Measurements from ENCODE around the gene AMZ1.
A peak's percentile ranks its signal among the peaks of the same experiment; 100 is the strongest.
"Not testable (repeated sequence)": the region's sequence is repeated elsewhere in the genome, so short reads cannot be mapped to it uniquely, and the experiment has no call there.

The AMZ1 gene

GRCh38 chr7:2691932-2692439, 4.0 kb downstream of the AMZ1 start:
- DNase-seq (ENCODE audit: low spot score): not testable (repeated sequence)

- no peak for DNase-seq (ENCODE audit: low spot score)
Observed at GRCh38 chr7:2692543-2692942, 4.5 kb downstream of the AMZ1 start.

GRCh38 chr7:2693420-2694121, 5.6 kb downstream of the AMZ1 start:
- DNase-seq (ENCODE audit: low spot score): not testable (repeated sequence)

- DNase-seq (ENCODE audit: low spot score): not testable (repeated sequence)
Observed at GRCh38 chr7:2694122-2694436, 6.1 kb downstream of the AMZ1 start.

- no peak for DNase-seq (ENCODE audit: low spot score)
Observed at GRCh38 chr7:2698581-2699288, 10.7 kb downstream of the AMZ1 start.

- no peak for DNase-seq (ENCODE audit: low spot score)
Observed at GRCh38 chr7:2699289-2699620, 11.3 kb downstream of the AMZ1 start.

GRCh38 chr7:2700141-2700850, 12.3 kb downstream of the AMZ1 start:
- no peak for DNase-seq (ENCODE audit: low spot score)

- DNase-seq (ENCODE audit: low spot score): no peak
Observed at GRCh38 chr7:2701424-2701823, 13.4 kb downstream of the AMZ1 start.

GRCh38 chr7:2701832-2702593, 14.0 kb downstream of the AMZ1 start:
- no peak for DNase-seq (ENCODE audit: low spot score)

GRCh38 chr7:2702594-2702957, 14.6 kb downstream of the AMZ1 start:
- DNase-seq (ENCODE audit: low spot score): no peak

- DNase-seq (ENCODE audit: low spot score): no peak
Observed at GRCh38 chr7:2705371-2706096, 17.5 kb downstream of the AMZ1 start.

GRCh38 chr7:2706685-2707126, 18.7 kb downstream of the AMZ1 start:
- DNase-seq (ENCODE audit: low spot score): no peak

GRCh38 chr7:2707481-2707880, 19.5 kb downstream of the AMZ1 start:
- DNase-seq (ENCODE audit: low spot score): no peak

GRCh38 chr7:2708041-2708440, 20.0 kb downstream of the AMZ1 start:
- no peak for DNase-seq (ENCODE audit: low spot score)

GRCh38 chr7:2708547-2709310, 20.7 kb downstream of the AMZ1 start:
- DNase-seq (ENCODE audit: low spot score): no peak

GRCh38 chr7:2709553-2710285, 21.7 kb downstream of the AMZ1 start:
- peak; percentile 38 for DNase-seq (ENCODE audit: low spot score)

GRCh38 chr7:2710286-2710655, 22.3 kb downstream of the AMZ1 start:
- no peak for DNase-seq (ENCODE audit: low spot score)

GRCh38 chr7:2710901-2711551, 23.0 kb downstream of the AMZ1 start:
- DNase-seq (ENCODE audit: low spot score): no peak

GRCh38 chr7:2711895-2712675, 24.1 kb downstream of the AMZ1 start:
- no peak for DNase-seq (ENCODE audit: low spot score)
